ENCODE results near the gene FILIP1L.

DNA sequence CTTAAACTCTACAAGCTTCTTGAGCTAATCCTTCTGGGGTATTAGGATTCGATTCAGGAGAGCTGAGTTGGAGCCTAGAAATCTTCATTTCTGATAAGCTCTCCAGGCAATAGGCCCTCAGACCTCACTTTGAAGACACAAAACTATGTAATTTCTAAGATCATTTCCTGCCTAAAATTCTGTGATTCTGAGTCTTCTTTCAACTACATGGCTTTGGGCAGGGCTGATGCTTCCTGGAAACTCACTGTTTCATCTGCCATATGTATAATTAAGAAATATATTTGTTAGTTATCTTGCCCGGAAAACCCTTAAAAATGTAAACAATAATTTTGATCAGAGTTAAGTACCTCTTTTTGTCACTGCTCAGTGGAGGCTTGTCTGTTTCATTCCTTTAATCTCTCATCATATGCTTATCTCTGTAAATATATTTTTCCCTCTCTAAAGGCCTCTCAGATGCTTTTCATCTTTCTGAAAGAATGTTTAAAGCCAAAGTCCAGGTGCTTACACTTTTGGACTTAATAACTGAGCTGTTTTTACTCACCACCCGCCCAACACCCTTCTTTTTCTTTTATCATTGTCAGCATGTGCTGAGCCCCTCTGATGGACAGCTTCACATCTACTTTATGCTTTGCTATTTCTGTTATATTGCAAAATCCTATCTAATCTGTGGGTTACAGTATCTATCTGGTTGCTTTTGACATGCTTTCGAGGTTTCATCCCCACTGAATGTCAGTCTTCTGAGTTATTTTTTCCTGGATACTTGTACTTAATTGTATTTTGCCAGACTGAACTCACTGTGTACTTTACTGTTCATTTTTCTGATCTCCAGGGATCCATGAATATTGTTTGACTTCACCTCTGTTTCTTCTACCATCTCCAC lies 38.2 kb downstream of the FILIP1L start:
- TF ChIP-seq POU5F1 (IDR thresholded peaks at IDR 0.05; ENCODE audit: low read depth, low read length), result no peak
- TF ChIP-seq POLR2A (IDR thresholded peaks at IDR 0.05; ENCODE audit: control extremely low read depth in 1 of 2, low read depth in 2 of 2, low read length in 2 of 2), result no peak
- no peak for TF ChIP-seq SP1 (IDR thresholded peaks at IDR 0.05; ENCODE audit: low read depth, low read length)
- TF ChIP-seq, protein P1, sequence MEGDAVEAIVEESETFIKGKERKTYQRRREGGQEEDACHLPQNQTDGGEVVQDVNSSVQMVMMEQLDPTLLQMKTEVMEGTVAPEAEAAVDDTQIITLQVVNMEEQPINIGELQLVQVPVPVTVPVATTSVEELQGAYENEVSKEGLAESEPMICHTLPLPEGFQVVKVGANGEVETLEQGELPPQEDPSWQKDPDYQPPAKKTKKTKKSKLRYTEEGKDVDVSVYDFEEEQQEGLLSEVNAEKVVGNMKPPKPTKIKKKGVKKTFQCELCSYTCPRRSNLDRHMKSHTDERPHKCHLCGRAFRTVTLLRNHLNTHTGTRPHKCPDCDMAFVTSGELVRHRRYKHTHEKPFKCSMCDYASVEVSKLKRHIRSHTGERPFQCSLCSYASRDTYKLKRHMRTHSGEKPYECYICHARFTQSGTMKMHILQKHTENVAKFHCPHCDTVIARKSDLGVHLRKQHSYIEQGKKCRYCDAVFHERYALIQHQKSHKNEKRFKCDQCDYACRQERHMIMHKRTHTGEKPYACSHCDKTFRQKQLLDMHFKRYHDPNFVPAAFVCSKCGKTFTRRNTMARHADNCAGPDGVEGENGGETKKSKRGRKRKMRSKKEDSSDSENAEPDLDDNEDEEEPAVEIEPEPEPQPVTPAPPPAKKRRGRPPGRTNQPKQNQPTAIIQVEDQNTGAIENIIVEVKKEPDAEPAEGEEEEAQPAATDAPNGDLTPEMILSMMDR (IDR thresholded peaks at IDR 0.05; ENCODE audit: control extremely low read depth in 1 of 3, insufficient read depth in 1 of 3, low read depth in 1 of 3, low read length in 3 of 3), result no peak
- TF ChIP-seq RNF2 (IDR thresholded peaks at IDR 0.05; ENCODE audit: borderline replicate concordance, low read depth, low read length, missing control alignments, poor library complexity, severe bottlenecking), result no peak
- TF ChIP-seq CHD1 (IDR thresholded peaks at IDR 0.05; ENCODE audit: low read depth, low read length), result no peak
- TF ChIP-seq, protein P2, sequence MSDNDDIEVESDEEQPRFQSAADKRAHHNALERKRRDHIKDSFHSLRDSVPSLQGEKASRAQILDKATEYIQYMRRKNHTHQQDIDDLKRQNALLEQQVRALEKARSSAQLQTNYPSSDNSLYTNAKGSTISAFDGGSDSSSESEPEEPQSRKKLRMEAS (IDR thresholded peaks at IDR 0.05), result no peak
- no peak for TF ChIP-seq JUN (IDR thresholded peaks at IDR 0.05; ENCODE audit: low read depth, low read length)
- no peak for TF ChIP-seq TAF1 (IDR thresholded peaks at IDR 0.05; ENCODE audit: low read depth, low read length)

Measured in H1 (cell line).